A673 (cell line): Measurements from ENCODE around the gene HIBADH. TPM values are rescaled to one million over a fixed set of nuclear protein-coding genes. Genes with fewer than 3 reads are reported as not detected.

ENCODE experiments used
- BruUV-seq: library from RNA; stranded (reverse); fragments of 400-500 nt; replicated peaks from 2 replicates; lab custom pipeline; 2021; lab: Mats Ljungman, UMichigan
- CTCF ChIA-PET: fragments of 300-600 bp; sonication (Branson Sonifier 250); formaldehyde crosslinking; loops from one replicate; lab custom pipeline; 2022; ENCODE audit warnings: antibody characterized with exemption; lab: Charles Lee
- POLR2A ChIA-PET: fragments of 300-600 bp; sonication (Branson Sonifier 250); formaldehyde crosslinking; loops from one replicate; lab custom pipeline; 2022; ENCODE audit warnings: antibody characterized with exemption; ENCODE audit not compliant: low non-redundant PET; lab: Charles Lee
- DNase-seq: peaks from one replicate; pipeline ENCODE4 v3.0.0-alpha.2; 2015; ENCODE audit warnings: low spot score
- H3K27ac ChIP-seq: fragments of 200-600 bp; sonication (generic); 2 replicates; pipeline ENCODE4 v1.5.1; 2016; ENCODE audit warnings: mixed run types, low read depth, mild to moderate bottlenecking, mixed read lengths, antibody characterized with exemption, low read length; ENCODE audit not compliant: poor library complexity, severe bottlenecking
- H3K27me3 ChIP-seq: fragments of 200-600 bp; sonication (generic); replicated peaks from 2 replicates; pipeline ENCODE4 v1.6.1; 2017; ENCODE audit warnings: mixed run types, low read depth, mild to moderate bottlenecking, mixed read lengths, antibody characterized with exemption, low read length; ENCODE audit not compliant: insufficient read depth, poor library complexity
- H3K36me3 ChIP-seq: fragments of 200-600 bp; sonication (generic); 2 replicates; pipeline ENCODE4 v1.6.1; 2016; ENCODE audit warnings: mixed run types, mild to moderate bottlenecking, mixed read lengths, antibody characterized with exemption, low read length; ENCODE audit not compliant: insufficient read depth, poor library complexity, severe bottlenecking
- H3K4me1 ChIP-seq: fragments of 200-600 bp; sonication (generic); 2 replicates; pipeline ENCODE4 v1.6.1; 2017; ENCODE audit warnings: mixed run types, mild to moderate bottlenecking, mixed read lengths, antibody characterized with exemption, low read length; ENCODE audit not compliant: insufficient read depth, poor library complexity, severe bottlenecking
- H3K4me3 ChIP-seq: fragments of 200-600 bp; sonication (generic); 2 replicates; pipeline ENCODE4 v1.5.1; 2016; ENCODE audit warnings: low read depth, mixed run types, mild to moderate bottlenecking, mixed read lengths, low read length; ENCODE audit not compliant: poor library complexity, severe bottlenecking
- H3K9me3 ChIP-seq: fragments of 200-600 bp; sonication (generic); 2 replicates; pipeline ENCODE4 v1.6.1; 2016; ENCODE audit warnings: mixed run types, low read depth, mild to moderate bottlenecking, mixed read lengths, antibody characterized with exemption, low read length; ENCODE audit not compliant: poor library complexity, severe bottlenecking
- EZH2 ChIP-seq: fragments of 200-600 bp; sonication (generic); IDR thresholded peaks from 2 replicates; pipeline ENCODE4 v1.6.1; 2017; ENCODE audit warnings: borderline replicate concordance, low read depth, mild to moderate bottlenecking, mixed read lengths, antibody characterized with exemption, low read length; ENCODE audit not compliant: poor library complexity, severe bottlenecking
- intact Hi-C: fragments of 100-400 bp; cut with micrococcal nuclease; formaldehyde crosslinking; loops from one replicate; pipeline ENCODE4 v1.10.0; 2022; ENCODE audit not compliant: unreplicated experiment
- total RNA-seq: library from RNA; stranded (reverse); gene quantifications from 2 replicates; pipeline ENCODE4 v1.2.3, GENCODE V29; 2021
- TF ChIP-seq, protein P1 (sequence below): fragments of 300-800, 200-600 bp; sonication (generic); conservative IDR thresholded peaks from 2 replicates; pipeline ENCODE4 v1.5.1; 2017; ENCODE audit warnings: low read depth, mild to moderate bottlenecking, antibody characterized with exemption, low read length, moderate library complexity, mixed read lengths

The HIBADH gene
- total RNA-seq, 1 experiment from 2014 or later: 10.2 TPM

DNA sequence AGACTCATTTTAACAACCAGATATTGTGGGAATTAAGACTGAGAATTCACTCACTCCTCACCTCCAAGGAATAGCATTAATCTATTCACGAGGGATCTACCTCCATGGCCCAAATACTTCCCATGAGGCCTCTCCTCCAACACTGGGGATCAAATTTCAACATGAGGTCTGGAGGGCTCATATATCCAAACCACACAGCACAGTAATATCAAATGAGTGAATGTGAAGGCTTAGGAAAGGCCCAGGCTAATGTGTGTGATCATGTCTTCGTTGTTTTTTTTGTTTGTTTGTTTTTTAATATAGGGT lies 46.5 kb downstream of the HIBADH start:
- Histone ChIP-seq H3K9me3 (peaks cover 16% of the 10 kb centered on the region), H3K4me1 (no peaks in the 10 kb centered on the region), H3K27me3 (no peaks in the 10 kb centered on the region), H3K36me3 (no peaks in the 10 kb centered on the region), H3K4me3 (no peak overlapping the region), H3K27ac (no peak overlapping the region)
- ChIA-PET CTCF (no interaction called here), POLR2A (no interaction called here)
- TF ChIP-seq EZH2: no peak
- TF ChIP-seq, protein P1, sequence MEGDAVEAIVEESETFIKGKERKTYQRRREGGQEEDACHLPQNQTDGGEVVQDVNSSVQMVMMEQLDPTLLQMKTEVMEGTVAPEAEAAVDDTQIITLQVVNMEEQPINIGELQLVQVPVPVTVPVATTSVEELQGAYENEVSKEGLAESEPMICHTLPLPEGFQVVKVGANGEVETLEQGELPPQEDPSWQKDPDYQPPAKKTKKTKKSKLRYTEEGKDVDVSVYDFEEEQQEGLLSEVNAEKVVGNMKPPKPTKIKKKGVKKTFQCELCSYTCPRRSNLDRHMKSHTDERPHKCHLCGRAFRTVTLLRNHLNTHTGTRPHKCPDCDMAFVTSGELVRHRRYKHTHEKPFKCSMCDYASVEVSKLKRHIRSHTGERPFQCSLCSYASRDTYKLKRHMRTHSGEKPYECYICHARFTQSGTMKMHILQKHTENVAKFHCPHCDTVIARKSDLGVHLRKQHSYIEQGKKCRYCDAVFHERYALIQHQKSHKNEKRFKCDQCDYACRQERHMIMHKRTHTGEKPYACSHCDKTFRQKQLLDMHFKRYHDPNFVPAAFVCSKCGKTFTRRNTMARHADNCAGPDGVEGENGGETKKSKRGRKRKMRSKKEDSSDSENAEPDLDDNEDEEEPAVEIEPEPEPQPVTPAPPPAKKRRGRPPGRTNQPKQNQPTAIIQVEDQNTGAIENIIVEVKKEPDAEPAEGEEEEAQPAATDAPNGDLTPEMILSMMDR: no peak
- DNase-seq: no peak
- no TSS peak for BruUV-seq
- intact Hi-C loops: no loop called here

DNA sequence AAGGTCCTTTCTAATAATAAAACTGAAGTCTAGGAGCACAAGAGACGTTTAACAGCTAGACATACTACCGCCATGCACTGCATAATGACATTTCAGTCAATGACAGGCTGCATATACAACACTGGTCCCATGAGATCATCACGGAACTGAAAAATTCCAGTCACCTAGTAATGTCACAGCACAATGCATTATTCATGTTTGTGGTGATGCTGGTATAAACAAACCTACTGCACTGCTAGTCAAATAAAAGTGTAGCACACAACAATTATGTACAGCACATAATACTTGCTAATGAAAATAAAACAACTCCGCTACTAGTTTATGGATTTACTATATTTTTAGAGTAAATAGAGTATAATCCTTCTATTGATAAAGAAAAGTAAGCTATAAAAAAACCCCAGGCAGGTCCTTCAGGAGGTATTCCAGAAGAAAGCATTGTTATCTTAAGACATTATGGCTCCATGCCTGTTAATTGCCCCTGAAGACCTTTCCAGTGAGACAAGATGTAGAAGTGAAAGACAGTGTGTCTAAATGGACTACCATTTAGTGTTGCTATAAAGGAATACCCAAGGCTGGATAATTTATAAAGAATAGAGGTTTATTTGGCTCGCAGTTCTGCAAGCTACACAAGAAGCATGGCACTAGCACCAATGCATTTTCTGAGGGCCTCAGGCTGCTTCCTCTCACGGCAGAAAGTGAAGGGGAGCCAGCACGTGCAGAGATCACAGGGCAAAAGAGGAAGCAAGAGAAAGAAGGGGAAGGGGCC lies 47.1 kb downstream of the HIBADH start:
- no peaks in the 10 kb centered on the region for H3K27me3 ChIP-seq
- TF ChIP-seq, protein P1: no peak
- TF ChIP-seq EZH2: no peak
- no TSS peak for BruUV-seq
- ChIA-PET CTCF (no interaction called here), POLR2A (no interaction called here)
- H3K4me3 ChIP-seq: no peak overlapping the region
- H3K27ac ChIP-seq: no peak overlapping the region
- intact Hi-C loops: no loop called here
- DNase-seq: no peak
- H3K4me1 ChIP-seq: no peaks in the 10 kb centered on the region
- H3K9me3 ChIP-seq: peaks cover 16% of the 10 kb centered on the region
- H3K36me3 ChIP-seq: no peaks in the 10 kb centered on the region

DNA sequence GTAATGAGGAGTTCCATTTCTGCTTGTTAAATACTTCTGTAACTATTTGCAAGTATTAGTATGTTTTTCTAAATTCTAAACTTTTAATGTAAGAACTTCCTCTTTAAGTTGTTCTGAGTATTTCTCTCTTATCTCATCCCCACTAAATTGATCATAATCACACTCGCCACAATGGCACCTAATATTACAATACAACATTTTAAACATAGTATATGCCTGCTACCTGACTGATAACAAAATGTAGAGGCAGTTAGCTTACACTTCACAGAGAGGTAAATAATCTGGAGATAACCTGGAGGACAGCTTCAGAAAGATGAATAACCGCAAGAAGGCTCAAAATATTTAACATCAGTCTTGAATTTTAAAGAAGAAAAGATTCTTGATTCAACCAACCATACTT lies 48.6 kb downstream of the HIBADH start:
- TF ChIP-seq, protein P1: no peak
- TF ChIP-seq EZH2: no peak
- POLR2A ChIA-PET: no interaction called here
- H3K9me3 ChIP-seq: peaks cover 4% of the 10 kb centered on the region
- CTCF ChIA-PET: no interaction called here
- H3K4me3 ChIP-seq: no peak overlapping the region
- H3K27ac ChIP-seq: no peak overlapping the region
- no peaks in the 10 kb centered on the region for H3K4me1 ChIP-seq
- DNase-seq: no peak
- H3K36me3 ChIP-seq: no peaks in the 10 kb centered on the region
- intact Hi-C loops: no loop called here
- BruUV-seq: no TSS peak
- no peaks in the 10 kb centered on the region for H3K27me3 ChIP-seq
